Smooth muscle cell of the umbilical artery (primary cell): ENCODE results near the gene VPREB1. TPM values are rescaled to one million over a fixed set of nuclear protein-coding genes. Genes with fewer than 3 reads are reported as not detected.

Experiments
- total RNA-seq: library from RNA; depleted of rRNA; stranded (reverse); fragments of >200 nt; gene quantifications from 2 replicates; pipeline ENCODE4 v1.2.3, GENCODE V29; 2014

The VPREB1 gene, protein sequence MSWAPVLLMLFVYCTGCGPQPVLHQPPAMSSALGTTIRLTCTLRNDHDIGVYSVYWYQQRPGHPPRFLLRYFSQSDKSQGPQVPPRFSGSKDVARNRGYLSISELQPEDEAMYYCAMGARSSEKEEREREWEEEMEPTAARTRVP
- not detected in 2 replicates for total RNA-seq

DNA sequence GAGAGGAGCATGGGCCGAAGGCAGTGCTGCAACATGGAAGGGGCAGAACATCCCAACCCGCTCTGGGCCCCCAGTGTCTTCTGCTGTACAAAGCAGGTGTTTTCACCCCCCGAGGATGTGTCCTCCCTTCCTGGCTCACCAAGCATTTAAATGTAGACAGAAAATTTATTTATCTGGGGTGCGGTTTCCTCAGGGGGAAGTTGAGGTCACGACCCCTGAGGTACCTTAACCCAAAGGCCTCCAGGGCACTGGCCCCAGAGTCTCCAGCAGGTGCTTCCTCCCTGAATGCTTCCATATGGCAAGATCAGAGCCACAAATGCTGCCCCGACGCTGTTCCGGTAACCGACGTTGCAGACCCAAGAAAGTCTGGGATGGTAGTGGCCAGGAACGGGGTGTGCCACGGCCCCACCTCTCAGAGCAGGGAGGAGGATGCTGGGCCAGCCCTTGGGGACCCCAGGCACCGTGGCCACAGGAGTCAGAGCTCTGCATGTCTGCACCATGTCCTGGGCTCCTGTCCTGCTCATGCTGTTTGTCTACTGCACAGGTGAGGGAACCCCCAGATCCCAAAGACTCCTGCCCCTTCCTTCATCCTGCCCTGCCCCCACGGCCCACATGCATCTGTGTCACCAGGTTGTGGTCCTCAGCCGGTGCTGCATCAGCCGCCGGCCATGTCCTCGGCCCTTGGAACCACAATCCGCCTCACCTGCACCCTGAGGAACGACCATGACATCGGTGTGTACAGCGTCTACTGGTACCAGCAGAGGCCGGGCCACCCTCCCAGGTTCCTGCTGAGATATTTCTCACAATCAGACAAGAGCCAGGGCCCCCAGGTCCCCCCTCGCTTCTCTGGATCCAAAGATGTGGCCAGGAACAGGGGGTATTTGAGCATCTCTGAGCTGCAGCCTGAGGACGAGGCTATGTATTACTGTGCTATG is at the start of gene VPREB1:
Gene VPREB1, plus strand, starts transcription at position 471 of the 935 bp plus-strand sequence. Its CDS starts 28 bp downstream, at position 499.

